GM12878 (cell line): ENCODE results near the gene EHD4. TPM values are rescaled to one million over a fixed set of nuclear protein-coding genes. Genes with fewer than 3 reads are reported as not detected.

ENCODE experiments used
- ATAC-seq: fragments of 200-7000 bp; cut with Tn5 transposase; 3 replicates; pipeline ENCODE4 v1.9.1; 2020; ENCODE audit warnings: mild to moderate bottlenecking, moderate library complexity
- BruUV-seq: library from RNA; stranded (reverse); fragments of 400-500 nt; replicated peaks from 2 replicates; lab custom pipeline; 2021; lab: Mats Ljungman, UMichigan
- CTCF ChIA-PET: fragments of 300-600 bp; sonication (Branson Sonifier 250); formaldehyde crosslinking; extraction: SDS; loops from one replicate; lab custom pipeline; 2021; ENCODE audit warnings: inconsistent platforms; lab: Yijun Ruan, JAX
- POLR2A ChIA-PET: fragments of 350-600 bp; formaldehyde crosslinking; extraction: SDS; loops from one replicate; lab custom pipeline; 2021; ENCODE audit warnings: inconsistent platforms; lab: Charles Lee
- RAD21 ChIA-PET: fragments of 300-600 bp; sonication (Branson Sonifier 250); formaldehyde crosslinking; loops from one replicate; lab custom pipeline; 2023; ENCODE audit warnings: antibody characterized with exemption; ENCODE audit not compliant: unreplicated experiment; lab: Charles Lee
- SMC1A ChIA-PET: fragments of 300-600 bp; sonication (Branson Sonifier 250); formaldehyde crosslinking; loops from one replicate; lab custom pipeline; 2023; ENCODE audit not compliant: unreplicated experiment, uncharacterized antibody; lab: Charles Lee
- DNase-seq: peaks from one replicate; pipeline ENCODE4 v3.0.0-alpha.2; 2011; ENCODE audit warnings: low read depth, low spot score
- FAIRE-seq: peaks from 3 replicates; lab custom pipeline; 2011; peaks lifted over from hg19 to GRCh38; lab: Jason Lieb, UNC
- H2AFZ ChIP-seq: 2 replicates; pipeline ENCODE4 v1.6.0; 2011; ENCODE audit warnings: low read depth, low read length, control low read depth; ENCODE audit not compliant: control insufficient read depth
- H3K27ac ChIP-seq: 2 replicates; pipeline ENCODE4 v1.5.1; 2011; ENCODE audit warnings: control low read depth; ENCODE audit not compliant: control insufficient read depth, insufficient read depth
- H3K27me3 ChIP-seq, 2 experiments: replicated peaks in 1 of 2; 2 replicates each; pipeline versions ENCODE4 v1.6.0 to v1.6.1; 2011; ENCODE audit warnings: low read length in 1 of 2; ENCODE audit not compliant: control insufficient read depth in 2 of 2, insufficient read depth in 2 of 2
- H3K36me3 ChIP-seq, 2 experiments: 2 replicates each; pipeline ENCODE4 v1.5.1; 2011; ENCODE audit warnings: low read length in 1 of 2; ENCODE audit not compliant: control insufficient read depth in 2 of 2, insufficient read depth in 2 of 2
- H3K4me1 ChIP-seq: 2 replicates; pipeline ENCODE4 v1.6.1; 2011; ENCODE audit warnings: mild to moderate bottlenecking, low read length, moderate library complexity, mixed read lengths; ENCODE audit not compliant: control insufficient read depth, insufficient read depth
- H3K4me2 ChIP-seq: 2 replicates; pipeline ENCODE4 v1.6.0; 2011; ENCODE audit warnings: control low read depth; ENCODE audit not compliant: control insufficient read depth, insufficient read depth
- H3K4me3 ChIP-seq: fragments of 200-600 bp; sonication (generic); 2 replicates; pipeline ENCODE4 v1.5.1; 2016
- H3K79me2 ChIP-seq: 2 replicates; pipeline ENCODE4 v1.6.0; 2011; ENCODE audit warnings: low read length; ENCODE audit not compliant: control insufficient read depth, insufficient read depth
- H3K9ac ChIP-seq: 2 replicates; pipeline ENCODE4 v1.8.0; 2011; ENCODE audit warnings: low read length, control low read depth, mixed read lengths; ENCODE audit not compliant: control insufficient read depth, insufficient read depth
- H3K9me3 ChIP-seq: replicated peaks from 3 replicates; pipeline ENCODE4 v1.5.1; 2011; ENCODE audit warnings: mild to moderate bottlenecking, low read length; ENCODE audit not compliant: control insufficient read depth, insufficient read depth
- H4K20me1 ChIP-seq: 2 replicates; pipeline ENCODE4 v1.6.0; 2011; ENCODE audit not compliant: control insufficient read depth, insufficient read depth
- CHD2 ChIP-seq: IDR thresholded peaks from 2 replicates; pipeline ENCODE4 v1.6.1; 2011; ENCODE audit warnings: low read depth, low read length, improper control_type of control experiment, borderline replicate concordance
- CREB1 ChIP-seq: IDR thresholded peaks from 2 replicates; pipeline ENCODE4 v1.6.1; 2012; ENCODE audit warnings: low read depth, mild to moderate bottlenecking, inconsistent platforms
- CREM ChIP-seq: IDR thresholded peaks from 2 replicates; pipeline ENCODE4 v1.6.1; 2014; ENCODE audit warnings: antibody characterized with exemption, low read depth
- E4F1 ChIP-seq: fragments of 450-650 bp; IDR thresholded peaks from 2 replicates; pipeline ENCODE4 v1.6.1; 2018; ENCODE audit warnings: borderline replicate concordance, mild to moderate bottlenecking; ENCODE audit not compliant: partially characterized antibody
- EGR1 ChIP-seq, 2 experiments: IDR thresholded peaks; 1 replicate in 1 of 2; 2 replicates in 1 of 2; pipeline ENCODE4 v1.6.1; 2011 to 2012; ENCODE audit warnings: low read depth in 2 of 2, low read length in 2 of 2, borderline replicate concordance in 1 of 2, mild to moderate bottlenecking in 1 of 2, moderate library complexity in 1 of 2
- JUND ChIP-seq: IDR thresholded peaks from 2 replicates; pipeline ENCODE4 v1.6.1; 2012; ENCODE audit warnings: low read depth, mild to moderate bottlenecking, low read length, improper control_type of control experiment, moderate library complexity
- NFYA ChIP-seq: IDR thresholded peaks from 2 replicates; pipeline ENCODE4 v1.6.1; 2011; ENCODE audit warnings: low read depth, mild to moderate bottlenecking, low read length, improper control_type of control experiment, borderline replicate concordance
- PKNOX1 ChIP-seq: fragments of 450-650 bp; IDR thresholded peaks from 2 replicates; pipeline ENCODE4 v1.6.1; 2016; ENCODE audit warnings: mild to moderate bottlenecking
- RFX5 ChIP-seq: IDR thresholded peaks from 2 replicates; pipeline ENCODE4 v1.6.1; 2011; ENCODE audit warnings: low read depth, low read length, improper control_type of control experiment
- ZBTB11 ChIP-seq: fragments of 450-650 bp; formaldehyde crosslinking; IDR thresholded peaks from 2 replicates; pipeline ENCODE4 v1.5.0; 2022; ENCODE audit warnings: mild to moderate bottlenecking, missing genetic modification characterization
- ZBTB4 ChIP-seq: fragments of 450-650 bp; formaldehyde crosslinking; IDR thresholded peaks from 2 replicates; pipeline ENCODE4 v1.4.0; 2022; ENCODE audit warnings: mild to moderate bottlenecking, moderate library complexity
- WGBS: methylation state at CpG from one replicate; pipeline ENCODE4 v1.1.6; 2016; ENCODE audit warnings: low lambda C conversion rate; ENCODE audit not compliant: insufficient replicate concordance, insufficient coverage; ENCODE audit errors: missing lambda C conversion rate; 5-methylcytosine and 5-hydroxymethylcytosine counted together
- in situ Hi-C: fragments of 300-500 bp; cut with MboI; formaldehyde crosslinking; loops from 9 replicates; pipeline ENCODE4 v1.14.3; 2018; ENCODE audit warnings: mixed read lengths
- intact Hi-C: fragments of 100-400 bp; cut with micrococcal nuclease; formaldehyde crosslinking; loops from one replicate; pipeline ENCODE4 v1.14.2; 2022; ENCODE audit not compliant: unreplicated experiment
- polyA plus RNA-seq, 11 experiments: library from polyadenylated mRNA; depleted of rRNA in 4 of 11; unstranded in 6 of 11; stranded (reverse) in 5 of 11; fragments of >200 nt; fragmentation: Nextera tagmentation in 4 of 11; fragmentation: Illumina TruSeq in 1 of 11; extraction: Ambion mirVana in 4 of 11; extraction: Trizol in 1 of 11; gene quantifications; 1 replicate in 1 of 11; 2 replicates in 10 of 11; pipeline versions ENCODE4 v1.2.1 to v1.2.3, GENCODE V29; 2011 to 2016; ENCODE audit warnings: inconsistent platforms in 2 of 11, missing spikeins in 2 of 11, low read depth in 1 of 11
- total RNA-seq, 4 experiments: library from RNA; depleted of rRNA in 3 of 4; stranded (reverse); fragments of >200 nt in 3 of 4; fragmentation: Illumina TruSeq in 1 of 4; extraction: Trizol in 1 of 4; gene quantifications; 2 replicates each; pipeline versions ENCODE4 v1.2.1 to v1.2.3, GENCODE V29; 2013 to 2021

The EHD4 gene
- total and polyA plus RNA-seq, 10 of the 15 experiments (the other 5 are each of a cell fraction or from before 2014, with no cell fraction given) = 4.2 to 62.9 (median 44.7) TPM

- CTCF ChIA-PET = interaction anchor here (0.7 to 1.3 kb wide), 2 partner anchors 8 to 27 kb away, joined by 3 read pairs; no protein-coding TSS in a partner anchor
- peaks cover 5% of the 10 kb centered on the region for H4K20me1 ChIP-seq
- RAD21 ChIA-PET = interaction anchor here (1.0 kb wide), 1 partner anchor 13 kb away, joined by 3 read pairs; no protein-coding TSS in a partner anchor
- no peak overlapping the region for H3K4me3 ChIP-seq
- H3K36me3 ChIP-seq = peaks cover 33 to 41% of the 10 kb centered on the region in 2 experiments
- POLR2A ChIA-PET = interaction anchor here (1.5 kb wide), 1 partner anchor 8 kb away, joined by 7 read pairs; no protein-coding TSS in a partner anchor
- BruUV-seq = no TSS peak
- no peaks in the 10 kb centered on the region for H3K9me3 ChIP-seq
- SMC1A ChIA-PET = no interaction called here
- FAIRE-seq (no peak), DNase-seq (no peak), ATAC-seq (no peak)
- H3K9ac ChIP-seq = no peak overlapping the region
- no peak overlapping the region for H3K27ac ChIP-seq
- no peak overlapping the region for H3K4me2 ChIP-seq
- H3K27me3 ChIP-seq = no peaks in the 10 kb centered on the region
- intact Hi-C loops = no loop called here
- 91% methylated on average over 8 of the region's 8 CpGs for WGBS
- H3K4me1 ChIP-seq = no peaks in the 10 kb centered on the region
- in situ Hi-C loops = no loop called here
- H3K79me2 ChIP-seq = peaks cover 9% of the 10 kb centered on the region
- H2AFZ ChIP-seq = no peak overlapping the region
- TF ChIP-seq ZBTB11 = no peak
- no peak for TF ChIP-seq EGR1 (IDR thresholded peaks at IDR 0.05; ENCODE audit: borderline replicate concordance in 1 of 2, low read depth in 2 of 2, low read length in 2 of 2)
- no peak for TF ChIP-seq NFYA
- TF ChIP-seq E4F1 = no peak
- TF ChIP-seq CHD2 = no peak
- TF ChIP-seq CREB1 = no peak
- TF ChIP-seq PKNOX1 = no peak
- no peak for TF ChIP-seq ZBTB4
- no peak for TF ChIP-seq CREM
- no peak for TF ChIP-seq RFX5
- TF ChIP-seq JUND = no peak
Measured at GRCh38 chr15:41944313-41944940, 27.9 kb downstream of the EHD4 start.
